ENCODE data around the gene RNF115. TPM values are rescaled to one million over a fixed set of nuclear protein-coding genes. Genes with fewer than 3 reads are reported as not detected.

The RNF115 gene
- total RNA-seq, 1 experiment from 2014 or later = 9.5 TPM

- no TSS peak for BruUV-seq (replicated peaks)
- no peak for TF ChIP-seq ATF3 (IDR thresholded peaks at IDR 0.05)
- no peak for TF ChIP-seq ELF1 (IDR thresholded peaks at IDR 0.05; ENCODE audit: borderline replicate concordance, low read depth)
- no peak for TF ChIP-seq CTCF (IDR thresholded peaks at IDR 0.05 in 2 of 3, conservative IDR thresholded peaks at IDR 0.05 in 1 of 3; ENCODE audit: borderline replicate concordance in 1 of 3, insufficient read depth in 1 of 3, low read depth in 2 of 3, low read length in 2 of 3)
- no peak for TF ChIP-seq CBX3 (IDR thresholded peaks at IDR 0.05; ENCODE audit: low read depth)
- TF ChIP-seq ZBTB33 (IDR thresholded peaks at IDR 0.05; ENCODE audit: extremely low read depth, insufficient replicate concordance, low read length) = no peak
- TF ChIP-seq FOSL1 (IDR thresholded peaks at IDR 0.05; ENCODE audit: low read depth) = no peak
- TF ChIP-seq EZH2 (IDR thresholded peaks at IDR 0.05) = no peak
- TF ChIP-seq ZFX (IDR thresholded peaks at IDR 0.05) = no peak
- TF ChIP-seq MAX (IDR thresholded peaks at IDR 0.05) = no peak
- Histone ChIP-seq H3K9ac (ENCODE audit: low read length) (no peak overlapping the region), H3K36me3 (ENCODE audit: control insufficient read depth in 1 of 2, insufficient read depth in 2 of 2, low read length in 2 of 2) (no peaks in the 10 kb centered on the region), H3K4me3 (replicated peaks in 1 of 2; ENCODE audit: low read depth in 1 of 2, low read length in 2 of 2) (no peak overlapping the region), H3K9me2 (ENCODE audit: insufficient read depth) (no peaks in the 10 kb centered on the region), H3K79me2 (ENCODE audit: insufficient read depth, low read length) (no peaks in the 10 kb centered on the region), H3K9me3 (ENCODE audit: control insufficient read depth in 1 of 2, insufficient read depth in 1 of 2, low read depth in 1 of 2, low read length in 2 of 2) (no peaks in the 10 kb centered on the region), H3K4me2 (ENCODE audit: low read length) (no peak overlapping the region), H3K4me1 (ENCODE audit: control insufficient read depth in 1 of 2, insufficient read depth in 2 of 2, low read length in 2 of 2) (peaks cover 8 to 19% of the 10 kb centered on the region in 2 experiments), H3K27ac (ENCODE audit: low read depth, low read length) (no peak overlapping the region), H3K27me3 (ENCODE audit: insufficient read depth, low read length) (no peaks in the 10 kb centered on the region), H4K20me1 (ENCODE audit: insufficient read depth) (no peaks in the 10 kb centered on the region), H2AFZ (ENCODE audit: low read depth, low read length, poor library complexity, severe bottlenecking) (no peak overlapping the region)
- intact Hi-C loops (cut with micrococcal nuclease) = no loop called here
- DNase-seq (ENCODE audit: low read depth, low spot score) (no peak), ATAC-seq (no peak)
- ChIA-PET RAD21 (ENCODE audit: low non-redundant PET in 1 of 2, low total read pairs in 2 of 2, uncharacterized antibody in 2 of 2, unreplicated experiment in 2 of 2) (no interaction called here), POLR2A (no interaction called here), CTCF (no interaction called here)
Observed at GRCh38 chr1:145717833-145718232, 106.1 kb downstream of the RNF115 start.

Measured in HCT116 (cell line).